HL-60/S4 (cell line): ENCODE data around the gene DECR2.

ENCODE experiments used
- in situ Hi-C: fragments of 300-500 bp; cut with MboI; formaldehyde crosslinking; loops from 2 replicates; pipeline ENCODE4 v1.14.3; 2022; ENCODE audit warnings: low sequenced_read_pairs

The DECR2 gene

DNA sequence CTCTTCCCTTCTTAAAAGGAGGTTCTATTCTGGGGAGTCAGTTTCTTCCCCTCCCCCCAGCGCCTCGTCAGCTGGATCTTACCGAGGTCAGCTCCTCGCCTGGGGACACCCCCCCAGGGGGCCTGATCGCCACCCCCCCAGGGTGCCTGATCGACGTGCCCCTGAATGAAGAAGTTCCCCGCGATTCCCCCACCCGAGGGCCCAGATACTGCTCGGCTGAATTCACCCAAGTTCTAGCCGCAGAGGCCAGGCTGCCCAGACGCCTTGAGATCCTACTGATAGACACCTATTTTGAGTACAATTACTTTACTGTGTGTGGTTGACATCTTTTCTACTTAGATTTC lies 25.2 kb downstream of the DECR2 start:
- in situ Hi-C loops, result no loop called here

DNA sequence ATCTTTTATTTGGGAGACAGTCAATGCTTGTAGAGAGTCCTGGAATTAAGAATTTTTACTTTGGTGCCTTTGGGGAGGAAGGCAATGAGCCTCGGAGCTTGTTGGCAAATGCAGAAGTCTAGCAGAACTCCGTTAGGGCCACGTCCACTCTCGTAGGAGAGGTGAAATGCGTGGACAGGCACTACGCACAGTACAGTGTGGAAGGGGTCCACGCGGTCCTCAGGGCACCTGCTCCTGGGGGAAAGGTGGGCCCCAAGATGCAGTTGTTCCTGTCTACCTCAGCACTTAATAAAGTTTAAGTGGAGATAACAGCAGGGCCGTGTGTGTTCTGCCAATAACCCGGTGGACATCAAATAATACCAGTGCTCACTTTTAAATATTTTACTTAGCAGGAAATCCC lies 25.6 kb downstream of the DECR2 start:
- in situ Hi-C loops, result no loop called here

DNA sequence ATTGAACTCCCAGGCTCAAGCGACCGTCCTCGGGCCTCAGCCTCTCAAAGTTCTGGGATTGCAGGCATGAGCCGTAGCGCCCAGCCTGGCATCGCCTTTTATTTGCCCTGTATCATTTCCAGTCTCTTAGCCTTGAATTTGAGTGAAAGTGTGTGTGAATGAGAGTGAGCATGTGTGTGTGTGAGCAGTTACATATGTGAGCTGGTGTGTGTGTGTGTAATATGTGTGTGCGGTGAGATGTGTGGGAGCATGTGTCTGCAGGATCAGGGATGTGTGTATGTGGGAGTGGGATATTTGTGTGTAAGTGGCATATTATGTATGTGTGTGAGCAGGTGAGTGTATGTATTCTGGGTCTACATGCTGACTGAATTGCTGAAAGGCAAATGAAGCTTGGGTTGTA lies 29.2 kb downstream of the DECR2 start:
- in situ Hi-C loops, result no loop called here

DNA sequence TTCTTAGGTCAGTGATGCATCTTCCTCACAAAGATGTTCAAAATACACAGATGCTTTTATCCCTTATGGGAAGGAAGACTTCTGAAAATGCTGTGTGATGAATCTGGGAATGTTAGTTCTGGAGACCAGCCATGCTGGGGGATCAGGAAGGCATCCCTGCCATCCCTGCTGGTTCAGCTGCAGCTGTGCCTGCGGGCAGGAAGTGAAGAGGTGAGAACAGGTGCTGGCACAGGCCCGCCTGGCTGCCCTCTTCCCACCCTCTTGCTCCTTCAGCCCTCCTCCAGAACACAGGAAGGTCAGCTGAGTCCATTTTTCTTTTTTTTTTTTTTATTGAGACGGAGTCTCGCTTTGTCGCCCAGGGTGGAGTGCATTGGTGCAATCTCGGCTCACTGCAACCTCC lies 38.9 kb downstream of the DECR2 start:
- in situ Hi-C loops, result no loop called here

DNA sequence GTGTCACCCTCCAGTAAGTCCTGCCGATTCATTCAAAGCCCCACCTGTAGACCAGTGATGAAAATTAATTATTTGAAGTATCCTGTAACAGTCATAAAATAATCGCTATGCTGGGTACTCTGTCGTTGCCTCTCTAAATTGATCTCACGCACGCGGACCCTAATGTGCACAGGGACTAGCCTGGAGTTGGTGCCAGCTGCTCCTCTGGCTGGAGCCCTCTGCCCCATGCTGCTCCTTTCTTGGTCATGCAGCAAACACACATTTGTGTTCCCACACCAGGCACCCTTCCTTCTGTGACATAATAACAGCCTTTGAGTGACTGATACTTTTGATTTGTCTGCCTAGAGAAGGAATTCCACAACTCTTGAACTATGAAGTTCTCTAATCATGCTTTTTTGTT lies 39.8 kb downstream of the DECR2 start:
- in situ Hi-C loops, result no loop called here

DNA sequence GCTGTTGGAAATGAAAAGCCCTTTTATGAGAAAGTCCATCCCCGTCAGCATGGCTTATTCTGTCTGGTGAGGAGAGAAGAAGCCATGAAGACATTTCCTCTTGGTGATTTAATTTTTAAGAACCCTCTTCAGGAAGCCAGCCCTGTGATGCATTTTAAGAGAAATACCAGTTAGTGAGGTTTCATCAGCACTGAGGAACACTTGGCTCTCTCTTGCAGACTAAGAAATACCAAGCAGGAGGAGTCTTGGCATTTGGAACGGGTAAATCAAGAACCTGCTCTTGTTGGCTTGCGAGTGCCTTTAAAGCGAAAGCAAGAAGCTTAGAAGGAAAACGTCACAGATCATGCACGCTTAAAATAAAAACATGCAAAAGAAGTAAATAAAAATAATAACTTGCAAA lies 41.3 kb downstream of the DECR2 start:
- in situ Hi-C loops, result no loop called here

DNA sequence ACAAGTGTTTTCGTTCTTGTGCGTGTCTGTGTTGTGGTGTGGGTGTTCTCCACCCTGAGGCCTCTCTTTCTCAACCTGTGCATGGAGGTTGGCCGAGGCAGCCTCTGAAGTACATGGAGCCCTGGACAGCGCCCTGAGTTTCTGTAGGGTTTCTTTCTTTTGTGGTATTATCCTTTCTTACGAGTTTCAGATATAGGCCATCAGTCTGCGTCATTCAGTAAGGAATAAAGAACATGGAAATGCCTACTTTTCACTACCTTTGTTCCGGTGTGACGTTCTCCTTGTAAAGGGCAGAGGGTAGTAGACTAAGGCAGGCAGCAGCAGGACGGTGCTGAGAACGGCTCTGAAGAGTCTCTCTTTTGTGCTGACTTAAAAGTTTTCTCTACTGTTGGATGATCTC lies 42.3 kb downstream of the DECR2 start:
- in situ Hi-C loops, result no loop called here

DNA sequence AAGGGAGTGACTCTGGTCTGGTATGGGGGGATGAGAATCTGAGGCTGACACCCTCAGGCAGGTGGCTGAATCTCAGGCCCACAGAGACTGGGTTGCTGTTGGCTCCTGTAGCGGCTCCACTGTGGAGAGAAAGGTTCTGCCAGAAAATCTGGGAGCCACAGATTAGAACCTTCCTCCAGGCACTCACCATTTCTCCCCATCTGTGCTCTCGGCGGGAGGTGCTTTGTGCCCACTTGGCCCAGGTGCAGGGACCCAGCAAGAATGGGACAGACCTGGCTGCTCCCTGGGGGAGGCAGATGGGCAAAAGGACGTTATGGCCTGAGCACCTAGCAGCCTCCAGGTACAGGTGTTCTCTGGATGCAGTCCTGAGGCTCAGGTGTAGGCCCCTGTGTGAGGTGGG lies 43.9 kb downstream of the DECR2 start:
- in situ Hi-C loops, result no loop called here

DNA sequence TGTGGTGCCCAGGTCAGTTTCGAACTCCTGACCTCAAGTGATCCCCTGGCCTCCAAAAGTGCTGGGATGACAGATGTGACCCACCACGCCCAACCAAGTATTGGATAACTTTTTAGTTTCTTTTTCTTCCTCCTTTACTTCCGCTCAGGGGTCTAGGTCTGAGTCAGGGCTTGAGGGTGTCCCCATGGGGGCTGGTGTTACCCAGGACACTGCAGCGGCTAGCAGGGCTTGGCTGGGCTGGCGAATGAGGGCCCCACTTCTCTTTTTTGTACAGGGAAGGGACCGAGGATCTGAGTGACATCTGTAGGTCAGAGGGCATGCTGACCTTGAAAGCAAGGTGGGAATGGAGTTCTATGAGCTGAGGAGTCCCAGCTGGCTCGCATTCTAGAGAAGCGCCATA lies 48.7 kb downstream of the DECR2 start:
- in situ Hi-C loops, result no loop called here

DNA sequence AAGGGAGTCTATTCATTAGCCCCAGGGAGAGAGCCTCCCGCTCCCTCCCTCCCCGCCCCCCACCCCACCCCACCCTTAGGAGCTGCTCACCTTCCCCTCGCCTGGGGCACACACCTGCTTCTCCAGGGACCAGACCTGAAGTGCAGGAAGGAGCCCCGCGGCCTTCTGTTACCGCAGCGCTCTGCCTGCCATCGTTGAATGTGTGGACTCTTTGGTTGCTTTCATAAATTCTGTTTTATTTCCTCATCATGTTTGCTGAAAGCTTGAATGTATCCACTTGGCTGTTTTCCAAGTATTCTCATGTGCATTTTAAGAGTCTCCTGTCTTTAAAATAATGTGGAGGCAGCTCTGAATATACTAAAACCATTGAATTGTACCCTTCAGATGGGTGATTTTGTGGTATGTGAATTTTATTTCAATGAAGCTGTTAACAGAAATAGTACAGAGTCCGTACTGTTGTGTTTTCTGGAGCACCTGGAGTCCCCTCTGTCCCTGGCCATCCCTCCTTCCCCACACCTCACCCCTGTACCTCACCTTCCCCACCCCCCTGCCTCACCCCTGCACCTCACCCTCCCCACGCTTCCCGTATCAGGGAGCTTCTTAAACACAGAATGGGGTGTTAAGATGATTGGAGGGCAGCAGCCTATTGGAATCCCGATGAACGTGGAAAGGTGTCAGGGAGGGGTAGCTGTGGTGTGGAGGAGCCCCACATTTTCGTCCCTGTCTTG lies 49.3 kb downstream of the DECR2 start:
- in situ Hi-C loops, result no loop called here

DNA sequence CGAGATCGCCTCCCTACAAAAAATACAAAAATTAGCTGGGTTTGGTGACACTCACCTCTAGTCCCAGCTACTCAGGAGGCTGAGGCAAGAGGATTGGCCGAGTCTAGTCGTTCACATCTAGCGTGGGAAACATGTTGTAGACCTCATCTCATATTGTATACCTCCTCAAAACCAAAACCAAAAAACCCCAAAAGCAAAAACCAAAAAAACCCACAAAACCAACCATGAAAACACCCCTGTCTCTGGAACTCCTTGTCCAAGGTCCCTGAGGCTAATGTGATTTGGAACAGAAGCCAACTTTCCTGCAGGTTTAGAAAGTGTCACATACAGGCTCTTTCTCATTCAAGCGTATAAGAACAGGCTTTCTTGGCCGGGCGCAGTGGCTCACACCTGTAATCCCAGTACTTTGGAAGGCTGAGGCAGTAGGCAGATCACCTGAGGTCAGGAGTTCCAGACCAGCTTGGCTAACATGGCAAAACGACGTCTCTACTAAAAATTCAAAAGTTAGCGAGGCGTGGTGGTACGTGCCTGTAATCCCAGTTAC lies 52.8 kb downstream of the DECR2 start:
- in situ Hi-C loops, result no loop called here

DNA sequence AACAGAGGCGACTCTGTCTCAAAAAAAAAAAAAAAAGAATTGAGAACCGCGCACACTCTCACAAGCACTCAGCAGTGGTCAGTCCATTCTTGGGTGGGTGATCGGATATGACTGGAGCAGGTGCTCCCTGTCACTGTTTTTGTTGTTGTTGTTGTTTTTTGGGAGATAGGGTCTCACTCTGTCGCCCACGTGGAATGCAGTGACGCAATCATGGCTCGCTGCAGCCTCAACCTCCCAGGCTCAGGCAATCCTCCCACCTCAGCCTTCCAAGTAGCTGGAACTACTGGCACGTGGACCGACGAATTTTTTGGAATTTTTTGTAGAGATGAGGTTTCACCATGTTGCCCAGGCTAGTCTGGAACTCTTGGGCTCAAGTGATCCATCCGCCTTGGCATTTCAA lies 53.8 kb downstream of the DECR2 start:
- in situ Hi-C loops, result no loop called here

DNA sequence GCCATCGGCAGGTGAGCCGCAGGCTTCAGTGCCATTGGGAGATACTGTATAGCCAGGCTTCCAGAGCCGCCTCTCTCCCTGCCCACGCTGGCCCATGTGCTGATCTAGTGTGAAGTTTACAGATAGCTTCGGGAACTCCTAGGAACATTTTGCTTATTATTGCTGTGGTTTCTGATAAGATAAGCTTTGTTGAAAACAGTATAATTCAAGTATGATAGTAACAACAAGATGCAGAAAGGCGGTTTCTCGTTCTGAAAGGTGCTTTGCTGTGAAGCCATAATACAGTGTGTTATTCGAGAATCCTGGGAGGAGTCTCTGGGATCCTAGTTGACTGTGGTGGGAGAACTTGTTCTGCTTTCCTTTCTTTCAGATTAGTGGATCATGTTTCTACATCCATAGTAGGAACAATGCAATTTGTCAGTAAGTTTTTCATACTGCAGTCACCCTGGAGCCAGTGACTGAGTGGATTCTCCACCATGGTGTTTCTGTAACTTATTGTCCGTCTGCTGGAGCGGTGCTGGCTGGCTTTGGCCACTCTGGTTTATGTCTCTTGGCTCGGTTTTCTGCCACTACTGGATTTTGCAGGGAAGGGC lies 55.3 kb downstream of the DECR2 start:
- in situ Hi-C loops, result no loop called here

DNA sequence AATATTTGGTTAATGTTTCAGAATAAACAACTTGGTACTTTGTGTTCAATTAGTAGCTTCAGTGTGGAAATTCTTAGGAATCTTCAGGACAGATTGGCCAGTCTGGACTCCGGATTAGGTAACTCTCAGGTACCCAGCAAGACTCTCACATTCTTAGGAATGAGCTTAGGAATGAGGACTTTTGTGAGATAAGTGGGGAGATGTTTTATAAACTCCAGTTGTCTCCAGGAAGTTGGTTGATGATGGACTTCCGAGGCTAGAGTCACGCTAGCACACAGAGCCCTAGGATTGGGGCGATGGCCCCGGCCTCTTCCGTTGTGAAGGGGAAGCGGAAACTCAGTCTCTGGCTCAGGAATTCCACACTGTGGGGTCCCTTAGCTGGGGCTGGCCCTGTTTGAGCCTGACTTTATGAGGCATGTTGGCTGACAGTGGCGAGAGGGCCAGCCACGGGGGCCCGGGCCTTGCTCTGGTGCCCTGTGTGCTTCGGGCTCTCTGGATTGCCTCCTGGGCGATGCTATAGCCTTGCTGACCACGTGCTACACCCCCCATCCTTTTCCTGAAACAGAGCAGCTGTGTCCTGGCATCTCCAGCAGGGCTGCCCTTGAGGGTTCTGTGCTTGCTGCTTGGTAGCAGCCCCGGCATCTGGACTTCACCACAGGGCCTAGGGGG lies 56.2 kb downstream of the DECR2 start:
- in situ Hi-C loops, result no loop called here

DNA sequence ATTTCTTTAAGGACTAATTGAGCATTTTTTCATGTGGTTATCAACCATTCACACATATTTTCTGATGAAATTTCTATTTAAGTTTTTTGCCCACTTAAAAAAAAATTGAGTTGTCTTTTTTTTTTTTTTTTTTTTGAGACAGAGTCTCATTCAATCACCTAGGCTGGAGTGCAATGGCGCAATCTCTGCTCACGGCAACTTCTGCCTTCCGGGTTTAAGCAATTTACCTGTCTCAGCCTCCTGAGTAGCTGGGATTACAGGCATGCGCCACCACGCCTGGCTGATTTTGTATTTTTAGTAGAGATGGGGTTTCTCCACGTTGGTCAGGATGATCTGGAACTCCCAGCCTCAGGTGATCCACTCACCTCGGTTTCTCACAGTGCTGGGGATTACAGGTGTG lies 58.1 kb downstream of the DECR2 start:
- in situ Hi-C loops, result no loop called here

DNA sequence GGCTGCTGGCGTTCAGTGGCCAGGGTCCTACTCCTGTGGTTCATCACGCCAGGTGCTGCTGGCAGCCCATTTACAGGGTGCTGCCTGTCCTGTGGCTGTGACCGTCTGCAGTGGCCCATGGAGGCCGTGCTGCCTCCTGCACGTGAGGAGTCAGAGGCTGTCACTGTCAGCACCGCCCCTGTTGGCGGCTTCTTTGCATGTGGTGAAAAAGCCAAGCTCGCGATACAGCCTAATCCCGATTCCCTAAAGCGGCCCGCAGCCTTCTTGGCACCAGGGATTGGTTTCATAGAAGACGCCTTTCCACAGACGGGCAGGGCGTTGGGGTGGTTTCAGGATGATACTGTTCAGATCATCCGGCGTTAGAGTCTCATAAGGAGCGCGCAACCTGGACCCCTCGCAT lies 59.1 kb downstream of the DECR2 start:
- in situ Hi-C loops, result no loop called here
